AG04449 (cell line): ENCODE results near the gene ZNF692.

Experiments
- CTCF ChIA-PET: fragments of 350-600 bp; formaldehyde crosslinking; extraction: SDS; loops from one replicate; lab custom pipeline; 2021; ENCODE audit warnings: antibody characterized with exemption; lab: Yijun Ruan, JAX
- POLR2A ChIA-PET: fragments of 400-600, 350-600 bp; formaldehyde crosslinking; extraction: SDS; loops from one replicate; lab custom pipeline; 2020; ENCODE audit warnings: antibody characterized with exemption, inconsistent platforms; lab: Yijun Ruan, JAX
- DNase-seq: peaks from one replicate; pipeline ENCODE4 v3.0.0-alpha.2; 2010; ENCODE audit warnings: low read depth, low spot score
- H3K4me3 ChIP-seq: 2 replicates; pipeline ENCODE4 v1.5.1; 2011; ENCODE audit warnings: low read depth, mild to moderate bottlenecking, control low read depth, low read length
- CTCF ChIP-seq: IDR thresholded peaks from one replicate; pipeline ENCODE4 v1.5.1; 2011; ENCODE audit warnings: mild to moderate bottlenecking, moderate library complexity, low read length, control low read depth, inconsistent platforms; ENCODE audit not compliant: insufficient read depth; ENCODE audit errors: missing control alignments

The ZNF692 gene

GRCh38 chr1:248850536-248851251 is 8.2 kb downstream of the ZNF692 start:
- no peak overlapping the region for H3K4me3 ChIP-seq
- ChIA-PET CTCF (interaction anchor here (1.0 to 2.0 kb wide), 3 partner anchors 7 to 45 kb away, joined by 3 to 13 read pairs (median 6); no protein-coding TSS in a partner anchor), POLR2A (no interaction called here)
- DNase-seq: no peak
- TF ChIP-seq CTCF: no peak

- no peak overlapping the region for H3K4me3 ChIP-seq
- no peak for DNase-seq
- TF ChIP-seq CTCF: no peak
- ChIA-PET POLR2A (no interaction called here), CTCF (interaction anchor here (2.0 kb wide), 2 partner anchors 8 kb away, joined by 6 to 13 read pairs; no protein-coding TSS in a partner anchor)
Observed at GRCh38 chr1:248850124-248850523, 8.8 kb downstream of the ZNF692 start.

GRCh38 chr1:248849637-248850036 is 9.2 kb downstream of the ZNF692 start:
- ChIA-PET CTCF (interaction anchor here (2.0 kb wide), 2 partner anchors 8 kb away, joined by 6 to 13 read pairs; no protein-coding TSS in a partner anchor), POLR2A (no interaction called here)
- no peak for TF ChIP-seq CTCF
- H3K4me3 ChIP-seq: no peak overlapping the region
- no peak for DNase-seq

GRCh38 chr1:248849152-248849551 is 9.7 kb downstream of the ZNF692 start:
- TF ChIP-seq CTCF: no peak
- ChIA-PET CTCF (interaction anchor here (2.0 kb wide), 1 partner anchor 9 kb away, joined by 6 read pairs; no protein-coding TSS in a partner anchor), POLR2A (no interaction called here)
- H3K4me3 ChIP-seq: no peak overlapping the region
- DNase-seq: no peak

GRCh38 chr1:248848602-248849001 is 10.3 kb downstream of the ZNF692 start:
- CTCF ChIA-PET: interaction anchor here (2.0 kb wide), 1 partner anchor 10 kb away, joined by 6 read pairs; no protein-coding TSS in a partner anchor
- H3K4me3 ChIP-seq: no peak overlapping the region
- TF ChIP-seq CTCF: no peak
- no peak for DNase-seq
- POLR2A ChIA-PET: no interaction called here

- no peak for TF ChIP-seq CTCF
- POLR2A ChIA-PET: no interaction called here
- H3K4me3 ChIP-seq: no peak overlapping the region
- no peak for DNase-seq
- CTCF ChIA-PET: interaction anchor here (2.1 kb wide), 1 partner anchor 10 kb away, joined by 6 read pairs; the partner anchor contains the start of gene ZNF692
Observed at GRCh38 chr1:248847956-248848561, 10.8 kb downstream of the ZNF692 start.
